ENCODE data around the gene ACVR2B.
A peak's percentile ranks its signal among the peaks of the same experiment; 100 is the strongest.

The ACVR2B gene

DNA sequence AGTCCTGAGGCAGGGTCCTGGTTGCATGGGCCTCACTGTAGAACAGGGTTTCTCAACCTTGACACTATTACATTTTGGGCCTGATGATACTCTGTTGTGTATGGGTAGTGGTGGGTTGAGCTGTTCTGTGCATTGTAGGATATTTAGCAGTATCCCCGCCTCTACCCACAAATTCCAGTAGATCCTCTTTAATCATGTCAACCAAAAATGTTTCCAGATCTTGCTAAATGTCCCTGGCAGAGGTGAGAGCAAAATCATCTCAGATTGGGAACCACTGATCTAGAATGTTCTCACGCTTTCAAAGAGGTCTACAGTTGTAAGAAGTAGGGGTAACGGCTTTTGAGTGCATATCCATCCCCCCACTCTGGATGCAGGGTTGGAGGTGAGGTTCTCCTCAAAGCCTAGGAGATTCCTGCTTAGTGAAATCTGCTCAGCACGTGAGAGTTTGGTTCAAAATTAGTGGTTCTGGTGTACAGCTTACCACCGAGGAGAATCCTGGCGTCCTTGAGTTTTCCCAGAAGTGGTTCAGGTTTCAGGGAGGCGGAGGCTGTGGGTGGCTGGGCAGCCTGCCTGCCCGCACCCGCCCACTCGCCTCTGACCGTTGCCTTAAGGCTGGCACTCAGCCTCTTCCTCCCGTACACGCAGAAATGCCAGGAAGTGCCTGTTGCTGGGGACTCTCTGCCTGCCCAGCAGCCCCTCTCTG is 5.3 kb downstream of the ACVR2B start:
- no peak for DNase-seq

DNA sequence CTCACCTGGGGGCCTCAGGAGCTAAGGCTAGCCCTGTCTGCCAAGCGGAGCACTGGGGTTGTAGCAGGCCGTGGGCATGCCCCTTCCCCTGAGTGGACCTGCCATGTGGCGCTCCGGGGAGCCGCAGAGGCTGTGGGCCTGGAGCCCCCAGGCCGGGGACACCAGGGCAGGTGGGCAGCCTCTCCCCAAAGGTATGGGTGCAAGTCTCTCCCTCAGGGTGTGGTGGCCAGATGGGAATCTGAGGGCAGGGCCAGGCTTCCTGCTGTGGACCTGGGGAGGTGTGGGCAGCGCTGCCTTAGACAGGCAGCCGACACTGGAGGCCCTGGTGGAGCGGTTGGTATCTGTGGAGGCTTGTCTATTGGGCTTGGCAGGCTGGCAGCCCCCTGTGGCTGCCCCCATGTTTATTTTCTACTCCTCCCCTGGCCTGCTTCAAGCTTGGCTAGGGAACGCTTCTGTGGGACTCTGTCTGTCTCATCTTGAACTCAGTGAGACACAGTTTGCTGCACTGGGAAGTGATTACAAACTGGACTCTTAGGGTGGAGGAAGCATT is 5.9 kb downstream of the ACVR2B start:
- no peak for DNase-seq

DNA sequence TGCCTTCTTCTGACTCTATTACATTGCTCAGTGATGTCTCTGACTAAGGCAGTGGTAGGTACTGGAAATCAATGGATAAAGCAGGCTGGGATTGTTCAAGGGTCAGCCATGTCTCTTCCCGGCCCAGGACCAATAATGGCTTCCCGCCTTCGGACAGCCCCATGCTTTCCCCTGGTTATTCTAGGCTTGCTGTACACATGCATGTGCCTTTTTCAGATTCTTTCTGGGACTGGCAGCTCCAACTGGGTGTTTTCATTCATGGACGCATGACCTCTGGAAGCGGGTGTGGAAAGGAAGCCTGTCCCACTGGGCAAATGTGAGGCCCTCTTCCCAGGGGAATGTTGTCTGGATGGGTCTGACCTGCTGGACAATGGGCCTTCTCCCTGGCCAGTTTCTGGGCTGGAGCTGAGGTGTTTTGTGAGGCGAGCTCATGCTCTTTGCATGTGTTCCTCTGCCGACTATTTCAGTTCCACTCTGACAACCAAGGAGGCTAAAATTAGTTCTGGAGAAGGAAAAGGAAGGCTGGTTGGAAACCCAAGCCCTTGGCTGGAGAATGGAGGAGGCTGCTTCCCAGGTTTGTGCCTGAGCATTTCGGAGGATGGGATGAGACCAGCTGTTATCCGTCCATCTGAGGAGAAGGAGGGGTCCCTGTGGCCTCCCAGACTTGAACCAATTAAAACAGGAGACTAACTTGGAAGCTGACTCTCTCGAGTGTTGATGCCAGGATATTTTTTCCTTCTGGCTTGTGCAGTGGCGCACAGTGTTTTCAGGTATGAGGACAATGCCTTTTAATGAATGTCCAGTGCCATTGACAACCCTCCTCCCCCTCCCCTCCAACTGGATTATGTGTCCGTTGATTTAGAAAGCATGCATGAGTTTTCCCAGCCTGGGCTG is 6.9 kb downstream of the ACVR2B start:
- no peak for DNase-seq

DNA sequence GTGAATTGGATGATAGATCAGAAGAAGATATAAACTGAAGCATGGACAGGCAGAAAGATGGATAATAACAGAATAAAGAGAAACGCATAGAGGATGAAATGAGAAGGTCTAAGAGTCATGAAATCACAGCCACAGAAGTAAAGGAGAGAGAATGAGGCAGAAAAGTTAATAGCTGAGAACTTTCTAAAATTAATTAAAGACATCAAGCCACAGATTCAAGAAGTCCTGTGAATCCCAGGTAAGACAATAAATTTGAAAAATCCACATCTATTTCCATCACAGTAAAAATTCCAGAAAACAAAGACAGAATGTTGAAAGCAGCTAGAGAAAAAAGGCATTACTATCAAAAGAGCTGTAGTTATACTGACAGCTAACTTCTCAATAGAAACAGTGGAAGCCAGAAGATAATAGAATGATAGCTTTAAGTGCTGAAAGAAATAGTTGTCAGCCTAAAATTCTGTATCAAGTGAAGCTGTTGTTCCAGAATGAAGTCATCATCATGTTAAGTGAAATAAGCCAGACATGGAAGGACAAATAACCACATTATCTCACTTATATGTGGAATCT is 12.0 kb downstream of the ACVR2B start:
- DNase-seq = no peak

DNA sequence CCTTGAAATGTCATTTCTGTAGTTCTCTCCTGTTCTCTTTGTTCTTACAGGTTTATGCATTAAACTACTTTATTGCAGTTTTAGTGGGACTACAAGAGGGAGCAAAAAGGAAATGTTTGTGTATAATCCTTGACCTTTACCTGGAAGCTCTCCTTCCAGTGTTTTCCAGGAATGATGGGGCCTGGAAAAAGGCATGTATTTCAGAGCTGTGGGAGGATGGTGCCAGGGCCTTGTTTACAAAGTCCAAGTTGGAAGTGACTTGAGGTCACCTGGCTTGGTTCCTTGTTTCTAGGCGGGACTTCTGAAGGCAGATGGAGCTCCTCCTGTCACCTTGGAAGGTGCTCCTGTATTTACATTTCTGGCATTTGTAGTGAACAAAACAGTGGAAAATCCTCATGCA is 15.1 kb downstream of the ACVR2B start:
- DNase-seq = no peak

DNA sequence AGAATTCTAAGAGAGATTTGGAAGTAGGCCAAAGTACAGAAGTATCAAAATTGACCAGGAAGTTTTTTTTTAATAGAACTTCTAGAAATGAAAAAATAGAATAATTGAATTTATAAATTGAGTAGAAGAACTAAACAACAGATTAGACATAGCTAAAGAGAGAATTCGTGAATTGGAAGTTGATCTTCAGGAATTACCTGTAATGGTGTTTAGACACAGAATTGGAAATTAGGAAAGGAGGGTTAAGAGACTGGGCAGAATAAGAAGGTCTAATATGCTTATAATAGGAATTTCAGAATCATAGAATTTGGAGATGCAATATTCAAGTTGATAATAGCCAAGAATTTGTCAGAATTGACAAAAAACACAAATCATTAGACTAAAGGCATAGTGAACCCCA is 16.2 kb downstream of the ACVR2B start:
- DNase-seq = no peak

DNA sequence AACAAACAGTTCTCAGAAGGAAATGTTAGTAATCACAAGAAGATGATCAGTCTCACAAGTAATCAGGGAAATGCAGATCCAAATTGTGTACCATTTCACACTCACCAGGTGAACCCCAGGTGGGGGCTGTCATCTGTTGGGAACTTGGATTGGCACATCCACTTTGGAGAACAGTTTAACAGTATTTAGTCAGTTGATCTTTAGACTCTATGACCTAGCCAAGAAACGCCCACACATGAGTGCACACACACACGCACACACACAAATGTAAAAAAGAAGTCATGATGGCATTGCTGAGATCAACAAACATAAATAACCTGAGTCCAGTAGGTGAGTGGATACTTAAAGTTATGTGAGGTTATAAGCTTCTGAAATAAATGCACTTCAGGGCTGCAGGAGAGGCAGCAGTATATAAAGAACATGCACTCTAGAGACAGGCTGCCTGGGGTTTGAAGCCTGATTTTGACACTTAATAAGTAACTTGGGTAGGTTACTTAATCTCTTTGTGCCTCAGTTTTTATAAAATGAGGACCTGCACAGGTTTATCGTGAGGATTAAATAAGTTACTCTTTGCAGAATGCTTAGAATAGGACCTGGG is 17.7 kb downstream of the ACVR2B start:
- DNase-seq = no peak

DNA sequence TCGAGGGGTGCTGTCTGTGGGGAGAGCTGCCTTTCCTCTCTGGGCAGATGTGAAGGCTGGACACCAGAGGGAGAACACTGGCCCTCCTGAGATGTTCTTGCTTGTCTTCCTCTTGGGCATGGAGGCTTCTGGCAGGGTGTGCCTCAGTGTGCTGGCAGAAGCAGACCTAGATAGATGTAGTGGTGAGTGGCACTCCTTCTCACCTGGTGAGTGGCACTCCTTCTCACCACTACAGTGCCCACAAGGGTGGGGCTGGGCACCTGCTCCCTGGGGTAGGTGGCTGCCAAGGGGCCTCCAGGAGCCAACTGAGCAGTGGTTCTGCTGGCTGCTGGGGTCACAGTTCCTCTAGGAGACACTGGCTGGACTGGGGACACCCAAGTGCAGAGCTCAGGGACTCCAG is 18.7 kb downstream of the ACVR2B start:
- DNase-seq = no peak

DNA sequence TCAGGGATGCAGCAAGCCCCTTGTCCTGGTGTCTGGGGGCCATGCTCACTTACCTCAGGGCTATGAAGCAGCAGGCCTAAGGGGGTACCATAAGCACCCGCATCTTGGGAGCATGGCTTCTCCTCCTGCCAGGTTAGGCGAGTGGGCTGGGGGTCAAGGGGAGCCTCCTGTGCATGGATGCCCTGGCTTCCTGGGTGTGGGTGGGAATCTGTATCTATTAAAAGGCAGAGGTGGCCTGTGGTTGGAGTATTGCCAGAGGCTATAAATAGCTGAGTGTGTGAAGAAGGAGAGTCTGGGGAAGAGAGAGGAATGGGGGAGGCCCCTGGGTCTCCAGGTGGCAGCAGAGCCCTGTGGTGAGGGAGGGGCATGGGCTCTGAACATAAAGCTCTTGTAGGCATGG is 19.5 kb downstream of the ACVR2B start:
- DNase-seq = no peak

DNA sequence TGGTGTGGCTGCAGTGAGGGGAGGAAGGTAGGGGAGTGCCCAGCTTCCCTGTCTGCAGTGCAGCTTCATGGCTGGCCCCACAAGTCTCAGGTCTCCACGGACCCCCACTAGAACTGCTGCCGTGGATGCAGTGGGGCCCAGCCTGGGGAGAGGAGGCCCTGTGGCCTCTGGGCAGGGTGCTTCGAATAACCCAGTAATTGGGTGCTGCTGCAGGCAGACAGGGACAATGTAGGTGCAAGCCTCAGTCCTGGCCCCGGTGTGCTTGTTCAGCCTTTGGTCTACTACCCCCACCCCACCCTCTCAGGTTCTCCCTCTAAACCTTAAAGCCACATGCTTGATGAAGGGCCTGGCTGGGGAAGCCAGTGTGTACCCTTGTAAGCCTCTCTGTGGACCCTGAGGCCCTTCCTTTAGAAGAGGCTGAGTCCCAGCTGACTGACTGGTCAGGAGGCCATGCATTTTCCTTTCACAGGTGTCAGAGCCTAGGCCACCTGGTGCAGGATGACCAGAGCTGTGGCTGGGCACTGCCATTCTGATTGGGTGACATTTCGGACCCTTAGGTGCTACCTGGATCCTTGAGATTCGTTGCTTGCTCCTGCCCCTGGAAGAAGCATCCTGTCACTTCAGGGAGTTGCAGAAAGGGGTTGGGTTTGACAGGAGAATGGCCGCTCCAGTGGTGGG is 21.4 kb downstream of the ACVR2B start:
- no peak for DNase-seq

DNA sequence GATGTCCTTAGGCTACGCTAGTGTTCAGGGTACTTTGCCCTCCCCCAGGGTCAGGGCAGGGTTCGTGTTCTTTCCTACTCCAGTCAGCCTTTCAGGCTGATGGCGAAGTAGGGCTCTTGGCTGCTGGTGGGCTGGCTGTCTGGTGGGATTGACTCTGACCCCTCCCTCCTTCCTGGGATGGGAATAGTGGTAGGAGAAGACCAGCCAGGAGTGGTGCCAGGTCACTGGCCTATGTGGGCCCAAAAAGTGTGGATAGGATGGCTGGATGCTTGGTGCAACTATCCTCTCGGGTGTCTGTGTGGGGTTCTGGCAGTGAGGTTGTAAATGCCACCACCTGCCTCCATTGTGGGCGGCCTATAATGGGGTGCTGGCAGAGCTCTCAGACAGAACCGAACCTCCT is 22.0 kb downstream of the ACVR2B start:
- no peak for DNase-seq

DNA sequence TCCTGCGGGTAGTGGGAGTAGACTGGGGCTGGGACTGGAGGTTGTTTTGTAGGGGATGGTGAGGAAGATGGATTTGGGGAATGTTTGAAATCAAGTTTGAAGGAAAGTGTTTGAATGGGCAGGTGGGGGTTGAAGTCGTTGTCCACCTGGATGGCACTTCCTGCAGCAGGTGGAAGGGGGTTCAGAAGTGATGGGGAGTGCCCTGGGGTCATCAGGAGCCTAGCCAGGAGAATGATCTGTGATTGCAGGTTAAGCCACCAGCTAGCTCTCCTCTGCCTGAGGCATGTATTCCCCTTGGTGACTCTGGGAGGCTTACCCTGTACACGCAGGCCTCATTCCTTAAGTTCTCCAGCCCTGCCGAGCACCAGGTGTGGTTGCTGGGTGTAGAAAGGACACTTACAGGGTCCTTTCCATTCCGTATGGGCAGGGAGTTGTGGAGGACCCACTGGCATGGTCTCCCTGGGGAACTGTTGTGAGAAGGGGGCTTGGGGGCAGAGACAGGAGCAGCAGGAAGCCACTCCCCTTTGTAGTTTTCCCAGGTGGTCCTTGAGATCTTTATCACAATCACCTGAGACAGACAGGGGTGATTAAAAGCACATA is 22.6 kb downstream of the ACVR2B start:
- DNase-seq = no peak

DNA sequence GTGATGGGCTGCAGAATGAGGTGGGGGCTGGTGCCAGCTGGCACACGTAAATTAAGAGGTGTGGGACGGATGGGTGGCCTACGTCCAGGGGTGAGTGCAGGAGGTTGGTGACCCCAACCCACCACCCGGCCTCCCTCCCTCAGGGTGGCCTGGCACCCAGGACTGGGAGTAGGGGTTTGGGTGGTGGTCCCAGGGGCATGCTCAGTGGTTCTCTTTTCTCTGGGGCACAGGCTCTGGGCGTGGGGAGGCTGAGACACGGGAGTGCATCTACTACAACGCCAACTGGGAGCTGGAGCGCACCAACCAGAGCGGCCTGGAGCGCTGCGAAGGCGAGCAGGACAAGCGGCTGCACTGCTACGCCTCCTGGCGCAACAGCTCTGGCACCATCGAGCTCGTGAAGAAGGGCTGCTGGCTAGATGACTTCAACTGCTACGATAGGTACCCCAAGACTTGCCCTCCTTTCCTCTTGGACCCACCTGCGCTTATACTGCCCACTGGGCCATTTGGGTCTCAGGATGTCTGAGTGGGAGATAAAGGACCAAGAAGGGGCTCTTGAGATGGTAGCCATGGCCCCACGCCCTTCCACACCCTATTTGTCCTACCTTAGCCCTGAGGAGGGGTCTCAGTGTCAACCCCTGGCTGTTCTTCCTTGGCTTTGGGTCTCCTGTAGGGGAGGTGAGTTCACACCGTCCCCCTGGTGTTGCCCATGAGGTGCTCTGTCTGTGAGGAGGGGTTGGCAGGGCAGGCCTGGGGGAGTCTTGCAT is 23.5 kb downstream of the ACVR2B start:
- DNase-seq = no peak

DNA sequence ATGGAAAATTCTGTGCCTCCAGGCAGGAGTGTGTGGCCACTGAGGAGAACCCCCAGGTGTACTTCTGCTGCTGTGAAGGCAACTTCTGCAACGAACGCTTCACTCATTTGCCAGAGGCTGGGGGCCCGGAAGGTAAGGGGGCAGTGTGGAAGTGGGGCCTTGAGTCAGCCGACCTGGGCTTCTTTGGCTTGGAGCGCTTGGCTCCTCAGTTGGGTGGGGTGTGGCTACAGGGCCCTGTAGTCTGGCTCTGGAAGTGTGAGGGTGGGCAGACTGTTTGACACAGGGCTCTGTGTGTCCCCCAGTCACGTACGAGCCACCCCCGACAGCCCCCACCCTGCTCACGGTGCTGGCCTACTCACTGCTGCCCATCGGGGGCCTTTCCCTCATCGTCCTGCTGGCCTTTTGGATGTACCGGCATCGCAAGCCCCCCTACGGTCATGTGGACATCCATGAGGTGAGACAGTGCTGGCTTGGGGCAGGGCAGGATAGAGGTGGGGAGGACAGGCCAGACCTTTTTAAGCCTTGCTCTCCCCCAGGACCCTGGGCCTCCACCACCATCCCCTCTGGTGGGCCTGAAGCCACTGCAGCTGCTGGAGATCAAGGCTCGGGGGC is 24.3 kb downstream of the ACVR2B start:
- DNase-seq = no peak

DNA sequence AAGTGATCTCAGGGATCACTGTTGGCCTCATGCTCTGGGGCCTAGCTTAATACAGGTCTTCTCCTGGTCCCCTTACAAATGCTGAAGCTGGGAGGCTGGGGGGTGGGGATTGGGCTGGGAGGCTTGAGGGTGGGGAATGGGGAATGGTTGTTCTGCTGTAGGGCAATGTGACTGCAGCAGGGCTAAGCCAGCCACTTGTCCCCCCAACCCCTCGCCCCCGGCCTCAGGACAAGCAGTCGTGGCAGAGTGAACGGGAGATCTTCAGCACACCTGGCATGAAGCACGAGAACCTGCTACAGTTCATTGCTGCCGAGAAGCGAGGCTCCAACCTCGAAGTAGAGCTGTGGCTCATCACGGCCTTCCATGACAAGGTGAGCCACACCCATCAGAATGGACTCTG is 25.2 kb downstream of the ACVR2B start:
- no peak for DNase-seq

DNA sequence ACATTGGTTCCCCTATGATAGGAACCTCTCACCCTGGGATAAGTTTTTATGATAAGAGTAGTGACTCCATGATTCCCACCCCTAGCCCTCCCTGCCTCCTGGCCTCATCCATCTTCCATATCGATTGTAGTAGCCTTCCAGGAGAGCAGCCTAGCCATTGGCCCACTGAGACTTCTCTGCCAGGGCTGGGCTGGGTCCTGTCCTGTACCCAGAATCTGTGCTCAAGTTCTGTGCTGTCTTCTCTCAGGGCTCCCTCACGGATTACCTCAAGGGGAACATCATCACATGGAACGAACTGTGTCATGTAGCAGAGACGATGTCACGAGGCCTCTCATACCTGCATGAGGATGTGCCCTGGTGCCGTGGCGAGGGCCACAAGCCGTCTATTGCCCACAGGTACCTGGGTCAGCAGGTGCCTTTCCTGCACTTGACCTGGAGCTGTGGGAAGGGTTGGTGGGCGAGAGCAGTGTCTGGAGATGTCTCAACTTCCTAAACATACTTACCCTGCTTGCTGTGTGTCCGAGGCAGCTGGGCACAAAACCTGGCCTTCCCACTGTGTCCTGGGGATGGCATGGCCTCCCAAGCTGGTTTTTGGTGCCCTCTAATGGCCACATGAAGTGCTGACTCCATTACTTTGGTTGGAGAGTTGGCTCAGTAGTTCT is 25.9 kb downstream of the ACVR2B start:
- peak; percentile 37 for DNase-seq

DNA sequence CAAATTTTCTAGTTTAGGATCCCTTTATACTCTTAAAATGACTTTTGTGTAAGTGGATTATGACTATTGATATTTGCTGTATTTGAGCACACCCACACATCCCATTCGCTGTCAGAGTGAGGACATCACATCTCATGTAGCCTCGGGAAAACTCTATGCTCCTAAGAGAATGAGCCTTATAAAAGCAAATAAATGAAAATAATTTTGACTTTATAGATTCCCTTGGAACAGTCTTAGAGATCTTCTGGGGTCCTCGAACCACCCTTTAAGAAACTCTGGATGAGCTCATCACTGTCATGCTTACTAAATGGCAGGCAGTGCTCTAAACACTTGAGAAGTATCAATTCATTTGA is 26.4 kb downstream of the ACVR2B start:
- DNase-seq = no peak

DNA sequence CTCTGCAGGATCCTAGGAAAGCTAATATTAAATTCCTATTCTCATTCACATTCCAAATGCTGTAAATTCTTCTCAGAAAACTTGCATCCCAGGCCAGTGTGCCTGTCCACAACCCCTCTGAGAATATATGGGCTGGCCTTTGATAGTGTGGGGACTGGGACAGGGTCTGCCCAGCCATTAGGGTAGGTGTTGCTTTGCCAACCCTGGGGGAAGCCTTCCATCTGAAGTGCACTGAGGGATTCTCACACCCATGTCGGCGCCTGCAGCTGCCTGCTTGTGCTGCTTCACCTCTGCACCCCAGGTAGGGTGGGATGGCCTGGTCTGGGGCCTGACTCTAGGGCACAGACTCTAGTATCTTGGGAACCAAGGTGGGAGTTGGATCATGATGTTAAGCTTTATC is 27.2 kb downstream of the ACVR2B start:
- no peak for DNase-seq

DNA sequence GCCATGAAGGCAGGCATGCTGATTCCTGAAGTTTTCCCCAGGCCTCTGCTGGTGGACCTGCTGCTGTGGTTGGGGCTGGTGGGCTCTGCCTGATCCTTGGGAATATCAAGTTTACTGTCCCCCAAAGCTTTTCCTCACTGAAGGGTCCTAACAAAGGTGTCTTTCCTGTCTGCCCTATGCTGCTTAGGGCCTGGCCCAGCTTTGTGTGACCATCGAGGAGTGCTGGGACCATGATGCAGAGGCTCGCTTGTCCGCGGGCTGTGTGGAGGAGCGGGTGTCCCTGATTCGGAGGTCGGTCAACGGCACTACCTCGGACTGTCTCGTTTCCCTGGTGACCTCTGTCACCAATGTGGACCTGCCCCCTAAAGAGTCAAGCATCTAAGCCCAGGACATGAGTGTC is 29.3 kb downstream of the ACVR2B start:
- DNase-seq = no peak

DNA sequence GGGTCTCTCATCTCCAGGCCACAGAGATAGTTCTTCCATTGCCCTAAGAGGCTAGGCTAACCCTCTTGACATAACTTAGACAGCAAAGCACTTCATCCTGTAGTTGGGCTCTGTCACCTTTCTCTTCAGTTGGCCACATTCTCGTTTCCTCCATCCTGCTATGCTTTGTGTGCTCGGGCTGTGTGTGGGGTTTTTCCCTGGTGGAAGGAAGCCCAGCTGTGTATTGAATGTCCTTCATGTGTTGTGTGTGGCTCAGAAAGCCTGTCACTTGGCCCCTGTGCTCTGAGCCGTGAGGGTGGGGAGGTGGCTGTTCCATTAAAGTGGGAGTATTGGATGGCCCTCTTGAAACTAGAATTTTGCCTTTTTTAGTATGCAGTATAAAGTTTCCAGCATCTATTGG is 33.6 kb downstream of the ACVR2B start:
- DNase-seq = no peak

DNA sequence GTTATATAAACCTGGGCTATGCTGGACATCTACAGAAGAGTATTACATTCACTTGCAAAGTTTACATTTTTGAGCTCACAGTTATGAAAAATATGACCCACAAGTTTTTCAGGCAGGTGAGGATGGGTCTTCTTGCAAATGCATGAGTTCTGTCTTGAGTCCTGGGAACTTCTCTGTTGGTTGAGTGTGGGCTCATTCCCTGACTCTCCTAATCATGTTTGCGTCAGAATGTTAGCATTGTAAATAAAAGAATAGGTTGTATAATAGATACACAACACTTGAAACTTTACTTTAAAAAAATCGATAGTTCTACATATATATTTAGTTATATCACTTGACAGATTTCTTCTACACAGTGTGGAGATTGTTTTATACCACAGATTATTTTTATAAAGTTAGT is 35.3 kb downstream of the ACVR2B start:
- DNase-seq = no peak

Measured in T-helper 9 cell (primary cell).